OCI-LY1 (cell line): ENCODE measurements around the gene COL21A1.

ENCODE experiments used
- H2AFZ ChIP-seq: fragments of 200-600 bp; sonication (generic), shearing (Covaris generic); 2 replicates; pipeline ENCODE4 v1.6.0; 2014; ENCODE audit warnings: antibody characterized with exemption, mild to moderate bottlenecking, low read length
- H3F3A ChIP-seq: fragments of 200-600 bp; sonication (generic), shearing (Covaris generic); 2 replicates; pipeline ENCODE4 v1.6.0; 2014; ENCODE audit warnings: mild to moderate bottlenecking, antibody characterized with exemption, low read length, moderate library complexity; ENCODE audit not compliant: insufficient read depth
- H3K27ac ChIP-seq: fragments of 200-600 bp; sonication (generic); 2 replicates; pipeline ENCODE4 v1.5.1; 2014; ENCODE audit warnings: low read length, mixed run types, mild to moderate bottlenecking, low read depth; ENCODE audit not compliant: poor library complexity, severe bottlenecking
- H3K27me3 ChIP-seq: fragments of 200-600 bp; sonication (generic); 2 replicates; pipeline ENCODE4 v1.6.0; 2014; ENCODE audit warnings: antibody characterized with exemption, mild to moderate bottlenecking, low read length, moderate library complexity; ENCODE audit not compliant: insufficient read depth
- H3K36me3 ChIP-seq: fragments of 200-600 bp; sonication (generic); 2 replicates; pipeline ENCODE4 v1.6.1; 2014; ENCODE audit warnings: mild to moderate bottlenecking, antibody characterized with exemption, low read length, moderate library complexity, mixed read lengths; ENCODE audit not compliant: insufficient read depth
- H3K4me1 ChIP-seq: fragments of 200-600 bp; sonication (generic); 2 replicates; pipeline ENCODE4 v1.5.1; 2014; ENCODE audit warnings: mild to moderate bottlenecking, low read length, moderate library complexity; ENCODE audit not compliant: insufficient read depth, severe bottlenecking
- H3K4me2 ChIP-seq: fragments of 200-600 bp; sonication (generic), shearing (Covaris generic); 2 replicates; pipeline ENCODE4 v1.6.1; 2014; ENCODE audit warnings: low read length
- H3K4me3 ChIP-seq: fragments of 200-600 bp; sonication (generic); 2 replicates; pipeline ENCODE4 v1.5.1; 2014; ENCODE audit warnings: low read length, low read depth, mild to moderate bottlenecking, mixed read lengths; ENCODE audit not compliant: poor library complexity, severe bottlenecking
- H3K79me2 ChIP-seq: fragments of 200-600 bp; shearing (Covaris generic); 2 replicates; pipeline ENCODE4 v1.6.1; 2016; ENCODE audit warnings: mixed run types, low read length, mixed read lengths; ENCODE audit not compliant: insufficient read depth
- H3K9ac ChIP-seq: fragments of 200-600 bp; sonication (generic), shearing (Covaris generic); 2 replicates; pipeline ENCODE4 v1.6.1; 2014; ENCODE audit warnings: mild to moderate bottlenecking, low read length, mixed read lengths
- H3K9me2 ChIP-seq: fragments of 200-600 bp; sonication (generic), shearing (Covaris generic); 2 replicates; pipeline ENCODE4 v1.6.1; 2014; ENCODE audit warnings: low read depth, mild to moderate bottlenecking, low read length, mixed read lengths
- H3K9me3 ChIP-seq: fragments of 200-600 bp; shearing (Covaris generic); 2 replicates; pipeline ENCODE4 v1.6.1; 2014; ENCODE audit warnings: low read length, mixed read lengths
- H4K20me1 ChIP-seq: fragments of 200-600 bp; sonication (generic), shearing (Covaris generic); 2 replicates; pipeline ENCODE4 v1.6.0; 2016; ENCODE audit warnings: mild to moderate bottlenecking, low read length; ENCODE audit not compliant: insufficient read depth
- CTCF ChIP-seq: fragments of 200-600 bp; sonication (generic), shearing (Covaris generic); IDR thresholded peaks from 2 replicates; pipeline ENCODE4 v1.5.1; 2017; ENCODE audit warnings: mild to moderate bottlenecking, antibody characterized with exemption, low read length, moderate library complexity, mixed read lengths
- EZH2 ChIP-seq: fragments of 200-600 bp; sonication (generic), shearing (Covaris generic); IDR thresholded peaks from 2 replicates; pipeline ENCODE4 v1.8.0; 2017; ENCODE audit warnings: borderline replicate concordance, mixed run types, mild to moderate bottlenecking, antibody characterized with exemption, low read length, moderate library complexity, mixed read lengths

COL21A1 gene

DNA sequence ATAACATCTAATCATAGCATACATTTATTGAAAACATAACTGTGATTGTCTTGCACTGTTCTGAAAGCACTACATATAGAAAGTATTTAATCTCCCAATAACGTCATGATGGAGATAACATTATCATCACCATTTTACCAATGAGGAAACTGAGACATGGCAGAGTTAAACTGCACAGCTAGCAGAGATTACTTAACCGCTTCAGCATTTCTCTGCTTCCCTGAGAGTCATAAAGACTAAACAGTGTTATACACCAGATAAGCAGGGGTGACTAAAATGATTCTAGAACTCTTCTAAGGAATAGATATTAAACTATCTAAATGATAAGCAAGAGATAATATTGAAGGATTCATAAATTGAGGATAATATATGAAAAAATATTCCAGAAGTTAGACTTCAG, 188.7 kb downstream of the COL21A1 start:
- H3K9me2 ChIP-seq = no peaks in the 10 kb centered on the region
- no peak for TF ChIP-seq CTCF
- no peak for TF ChIP-seq EZH2
- H3K27me3 ChIP-seq = no peaks in the 10 kb centered on the region
- no peak overlapping the region for H3K9ac ChIP-seq
- H3F3A ChIP-seq = no peaks in the 10 kb centered on the region
- H3K9me3 ChIP-seq = no peaks in the 10 kb centered on the region
- H3K79me2 ChIP-seq = no peaks in the 10 kb centered on the region
- no peak overlapping the region for H3K4me2 ChIP-seq
- H3K4me1 ChIP-seq = no peaks in the 10 kb centered on the region
- no peak overlapping the region for H3K27ac ChIP-seq
- H4K20me1 ChIP-seq = no peaks in the 10 kb centered on the region
- H2AFZ ChIP-seq = no peak overlapping the region
- H3K36me3 ChIP-seq = no peaks in the 10 kb centered on the region
- H3K4me3 ChIP-seq = no peak overlapping the region

DNA sequence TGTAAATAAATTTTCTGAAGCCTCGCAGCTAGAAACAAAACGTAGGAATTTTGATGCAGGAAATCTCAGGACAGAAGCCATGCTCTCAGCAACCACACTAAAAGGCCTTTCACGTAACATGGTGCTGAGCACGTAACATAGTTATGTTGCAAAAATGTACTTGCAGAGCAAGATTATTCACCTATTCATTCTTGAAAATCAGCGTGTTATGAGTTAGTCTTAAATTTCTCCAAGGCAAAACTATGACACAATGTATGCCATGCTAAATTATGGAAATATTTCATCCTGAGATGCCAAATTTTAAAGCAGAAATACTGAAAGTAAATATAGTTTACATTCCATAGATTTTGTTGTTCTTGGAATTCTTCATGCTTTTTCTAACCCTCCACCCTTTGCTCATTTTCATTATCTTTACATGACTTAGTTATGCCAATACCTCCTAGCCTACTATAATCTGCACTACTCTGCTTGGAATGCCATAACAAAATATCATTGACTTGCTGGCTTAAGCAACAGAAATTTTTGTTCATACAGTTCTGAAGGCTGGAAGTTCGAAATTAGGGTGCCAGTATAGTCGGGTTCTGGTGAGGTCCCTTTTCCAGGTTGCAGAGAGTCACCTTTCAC, 192.2 kb downstream of the COL21A1 start:
- Histone ChIP-seq H3K36me3 (no peaks in the 10 kb centered on the region), H3K27ac (no peak overlapping the region), H4K20me1 (no peaks in the 10 kb centered on the region), H3K9ac (no peak overlapping the region), H3K4me1 (no peaks in the 10 kb centered on the region), H3K4me2 (no peak overlapping the region), H3K9me3 (no peaks in the 10 kb centered on the region), H3K79me2 (no peaks in the 10 kb centered on the region), H3K27me3 (no peaks in the 10 kb centered on the region), H3F3A (no peaks in the 10 kb centered on the region), H3K9me2 (no peaks in the 10 kb centered on the region), H2AFZ (no peak overlapping the region), H3K4me3 (no peak overlapping the region)
- TF ChIP-seq EZH2 (no peak), CTCF (no peak)

- no peaks in the 10 kb centered on the region for H4K20me1 ChIP-seq
- no peak overlapping the region for H3K9ac ChIP-seq
- H3K27me3 ChIP-seq = no peaks in the 10 kb centered on the region
- no peak overlapping the region for H3K4me3 ChIP-seq
- no peak overlapping the region for H3K4me2 ChIP-seq
- no peaks in the 10 kb centered on the region for H3K4me1 ChIP-seq
- no peaks in the 10 kb centered on the region for H3K9me3 ChIP-seq
- no peaks in the 10 kb centered on the region for H3K79me2 ChIP-seq
- TF ChIP-seq EZH2 = no peak
- no peak for TF ChIP-seq CTCF
- H2AFZ ChIP-seq = no peak overlapping the region
- H3K9me2 ChIP-seq = no peaks in the 10 kb centered on the region
- no peaks in the 10 kb centered on the region for H3K36me3 ChIP-seq
- H3K27ac ChIP-seq = no peak overlapping the region
- H3F3A ChIP-seq = no peaks in the 10 kb centered on the region
These were observed 196.2 kb downstream of the COL21A1 start for GRCh38 chr6:56051202-56051598.
